GM19035 (cell line): Measurements from ENCODE around the gene CLN6.
"Not testable (repeated sequence)": the region's sequence is repeated elsewhere in the genome, so short reads cannot be mapped to it uniquely, and the experiment has no call there.

ENCODE experiments used
- ATAC-seq: cut with Tn5 transposase; IDR thresholded peaks from one replicate; pipeline ENCODE4 v1.9.1; 2021; ENCODE audit not compliant: unreplicated experiment

CLN6 gene

DNA sequence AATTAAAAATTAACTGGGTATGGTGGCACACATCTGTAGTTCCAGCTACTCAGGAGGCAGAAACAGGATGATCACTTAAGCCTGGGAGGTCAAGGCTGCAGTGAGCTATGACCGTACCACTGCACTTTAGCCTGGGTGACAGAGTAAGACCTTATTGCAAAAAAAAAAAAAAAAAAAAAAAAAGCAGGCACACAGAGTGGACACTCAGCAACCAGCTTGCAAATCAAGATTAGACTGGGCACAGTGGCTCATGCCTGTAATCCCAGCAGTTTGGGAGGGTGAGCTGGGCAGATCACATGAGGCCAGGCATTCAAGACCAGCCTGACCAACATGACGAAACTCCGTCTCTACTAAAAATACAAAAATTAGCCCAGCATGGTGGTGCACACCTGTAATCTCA is 5.4 kb downstream of the CLN6 start:
- ATAC-seq: no peak

DNA sequence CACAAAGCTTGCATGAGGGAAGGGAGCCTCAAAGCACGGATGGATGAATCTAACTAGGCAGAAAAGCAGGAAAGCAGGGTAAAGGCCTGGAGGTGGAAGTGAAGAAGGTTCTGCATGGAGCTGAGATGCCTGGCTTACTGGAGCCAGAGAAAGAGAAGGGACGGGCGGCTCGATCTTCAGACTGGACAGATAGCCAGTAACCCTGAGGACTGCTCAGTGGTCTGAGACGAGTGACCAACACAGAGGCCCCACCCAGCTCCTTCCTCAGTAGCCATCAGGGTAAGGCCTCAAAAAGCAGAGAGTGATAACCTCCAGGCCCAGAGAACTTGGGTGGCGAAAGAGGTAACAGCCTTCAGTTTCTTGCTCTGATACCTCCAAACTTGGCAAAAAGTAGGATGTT is 6.4 kb downstream of the CLN6 start:
- no peak for ATAC-seq

DNA sequence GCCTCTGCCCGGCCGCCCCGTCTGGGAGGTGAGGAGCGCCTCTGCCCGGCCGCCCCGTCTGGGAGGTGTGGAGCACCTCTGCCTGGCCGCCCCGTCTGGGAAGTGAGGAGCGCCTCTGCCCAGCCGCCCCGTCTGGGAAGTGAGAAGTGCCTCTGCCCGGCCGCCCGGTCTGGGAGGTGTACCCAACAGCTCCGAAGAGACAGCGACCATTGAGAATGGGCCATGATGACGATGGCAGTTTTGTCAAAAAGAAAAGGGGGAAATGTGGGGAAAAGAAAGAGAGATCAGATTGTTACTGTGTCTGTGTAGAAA is 7.1 kb downstream of the CLN6 start:
- ATAC-seq: not testable (repeated sequence)

DNA sequence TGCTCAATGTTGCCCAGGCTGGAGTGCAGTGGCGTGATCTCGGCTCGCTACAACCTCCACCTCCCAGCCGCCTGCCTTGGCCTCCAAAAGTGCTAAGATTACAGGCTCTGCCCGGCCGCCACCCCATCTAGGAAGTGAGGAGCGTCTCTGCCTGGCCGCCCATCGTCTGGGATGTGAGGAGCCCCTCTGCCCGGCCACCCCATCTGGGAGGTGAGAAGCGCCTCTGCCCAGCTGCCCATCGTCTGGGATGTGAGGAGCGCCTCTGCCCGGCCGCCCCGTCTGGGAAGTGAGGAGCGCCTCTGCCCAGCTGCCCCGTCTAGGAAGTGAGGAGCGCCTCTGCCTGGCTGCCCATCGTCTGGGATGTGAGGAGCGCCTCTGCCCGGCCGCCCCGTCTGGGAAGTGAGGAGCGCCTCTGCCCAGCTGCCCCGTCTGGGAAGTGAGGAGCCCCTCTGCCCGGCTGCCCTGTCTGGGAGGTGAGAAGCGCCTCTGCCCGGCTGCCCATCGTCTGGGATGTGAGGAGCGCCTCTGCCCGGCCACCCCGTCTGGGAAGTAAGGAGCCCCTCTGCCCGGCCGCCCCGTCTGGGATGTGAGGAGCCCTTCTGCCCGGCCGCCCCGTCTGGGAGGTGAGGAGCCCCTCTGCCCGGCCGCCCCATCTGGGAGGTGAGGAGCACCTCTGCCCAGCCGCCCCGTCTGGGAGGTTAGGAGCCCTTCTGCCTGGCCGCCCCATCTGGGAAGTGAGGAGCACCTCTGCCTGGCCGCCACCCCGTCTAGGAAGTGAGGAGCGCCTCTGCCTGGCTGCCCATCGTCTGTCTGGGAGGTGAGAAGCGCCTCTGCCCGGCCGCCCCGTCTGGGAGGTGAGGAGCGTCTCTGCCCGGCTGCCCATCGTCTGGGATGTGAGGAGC is 7.7 kb downstream of the CLN6 start:
- not testable (repeated sequence) for ATAC-seq

DNA sequence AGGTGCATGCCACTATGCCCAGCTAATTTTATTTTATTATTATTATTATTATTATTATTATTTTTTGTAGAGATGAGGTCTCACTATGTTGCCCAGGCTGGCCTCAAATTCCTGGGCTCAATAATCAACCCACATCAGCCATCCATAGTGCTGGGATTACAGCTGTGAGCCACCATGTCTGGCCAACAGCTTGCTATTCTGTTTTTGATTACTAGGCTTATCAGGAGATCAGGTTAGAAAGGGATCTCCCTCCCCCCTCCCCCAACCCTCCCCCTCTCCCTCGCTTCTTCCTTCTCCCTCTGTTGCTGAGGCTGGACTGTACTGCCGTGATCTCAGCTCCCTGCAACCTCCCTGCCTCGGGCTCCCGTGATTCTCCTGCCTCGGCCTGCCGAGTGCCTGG is 8.6 kb downstream of the CLN6 start:
- ATAC-seq: no peak

DNA sequence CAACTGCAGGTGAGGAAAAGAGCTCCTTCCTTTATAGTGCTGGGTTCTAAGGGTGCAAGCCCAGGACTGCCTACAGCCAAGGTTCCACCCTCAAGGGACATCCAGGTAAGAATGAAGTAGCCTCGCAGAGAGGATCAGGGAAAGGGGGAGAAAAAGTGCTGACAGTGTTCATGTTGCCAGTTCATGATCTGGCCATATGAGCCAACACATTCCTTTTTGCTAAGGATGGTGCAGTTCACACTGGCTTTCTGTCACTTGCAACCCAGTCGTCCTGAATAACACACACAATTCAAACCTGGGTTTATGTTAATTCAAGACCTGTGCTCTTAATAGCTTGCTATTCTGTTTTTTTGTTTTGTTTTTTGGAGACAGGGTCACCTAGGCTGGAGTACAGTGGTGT is 9.0 kb downstream of the CLN6 start:
- ATAC-seq: no peak

DNA sequence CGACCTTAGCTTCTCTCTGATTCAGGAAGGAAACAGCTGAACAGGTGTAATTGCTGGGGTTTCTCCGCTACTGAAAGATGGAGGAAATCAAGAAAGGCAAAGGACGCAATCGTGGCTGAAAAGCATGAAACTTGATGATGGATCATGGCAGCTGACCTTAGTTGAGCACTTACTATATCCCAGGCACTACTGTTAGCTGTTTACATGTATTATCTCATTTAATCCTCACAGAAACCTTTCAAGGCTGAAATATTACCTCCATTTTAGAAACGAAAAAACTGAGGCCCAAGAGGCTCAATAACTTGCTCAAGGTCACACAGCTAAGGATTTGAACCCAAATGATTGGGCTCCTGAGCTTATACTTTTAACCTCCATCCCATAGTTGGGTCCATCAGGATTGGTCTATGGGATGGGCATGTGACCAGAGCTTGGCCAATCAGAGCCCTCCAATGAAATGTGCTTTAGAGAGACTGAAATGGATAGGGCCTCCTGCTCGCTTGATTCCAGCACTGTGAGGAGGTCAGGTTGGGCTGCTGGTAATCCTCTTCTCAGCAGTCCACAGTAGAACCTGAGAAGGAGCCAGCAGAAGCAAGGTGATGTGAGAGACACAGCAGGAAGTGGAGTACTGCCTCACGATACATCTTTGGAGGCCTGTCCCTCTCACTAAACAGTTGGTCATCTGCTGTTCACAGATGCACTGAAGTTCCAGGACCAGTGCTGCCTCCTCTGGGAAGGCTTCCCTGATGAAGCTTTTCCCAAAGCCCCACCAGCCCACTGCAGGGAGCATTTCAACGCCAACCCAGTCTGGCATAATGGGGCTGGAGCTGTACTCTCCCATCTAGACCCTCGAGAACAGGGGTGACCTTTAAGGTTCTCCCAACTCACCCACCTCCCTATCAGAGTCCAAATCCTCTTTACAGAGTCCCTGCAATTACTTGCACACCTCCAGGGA is 10.4 kb downstream of the CLN6 start:
- ATAC-seq: no peak

DNA sequence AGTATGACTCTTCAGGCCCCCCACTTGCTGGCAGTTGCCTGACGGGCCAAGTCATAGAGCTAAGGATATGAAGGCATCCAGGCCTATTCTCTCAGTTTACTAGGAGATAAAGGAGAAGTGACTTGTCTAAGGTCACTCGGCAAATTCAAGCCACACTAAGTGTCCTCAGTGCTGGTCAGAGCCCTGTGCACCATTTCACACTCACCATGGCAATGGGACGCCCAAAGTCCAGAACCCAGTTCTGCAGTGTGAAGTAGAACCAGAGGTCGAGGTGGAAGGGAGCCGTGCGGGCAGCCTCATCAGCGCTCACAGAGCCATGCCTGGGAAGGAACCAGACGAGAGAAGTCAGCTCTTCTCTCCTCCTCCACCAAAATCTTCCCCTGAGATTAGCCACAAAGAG is 11.2 kb downstream of the CLN6 start:
- no peak for ATAC-seq

DNA sequence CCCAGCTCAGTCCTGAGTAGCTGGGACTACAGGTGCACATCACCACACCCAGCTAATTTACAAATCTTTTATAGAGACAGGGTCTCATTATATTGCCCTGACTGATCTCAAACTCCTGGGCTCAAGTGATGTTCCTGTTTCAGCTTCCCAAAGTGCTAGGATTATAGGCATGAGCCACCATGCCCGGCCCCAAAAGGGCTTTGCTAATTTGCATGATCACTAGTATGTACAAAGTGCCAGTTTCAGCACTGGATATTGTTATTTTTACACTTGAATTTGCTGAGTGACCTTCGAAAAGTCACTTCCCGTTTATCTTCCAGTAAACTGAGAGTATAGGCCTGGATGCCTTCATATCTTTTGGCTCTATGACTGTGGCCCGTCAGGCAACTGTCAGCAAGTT is 12.2 kb downstream of the CLN6 start:
- no peak for ATAC-seq

DNA sequence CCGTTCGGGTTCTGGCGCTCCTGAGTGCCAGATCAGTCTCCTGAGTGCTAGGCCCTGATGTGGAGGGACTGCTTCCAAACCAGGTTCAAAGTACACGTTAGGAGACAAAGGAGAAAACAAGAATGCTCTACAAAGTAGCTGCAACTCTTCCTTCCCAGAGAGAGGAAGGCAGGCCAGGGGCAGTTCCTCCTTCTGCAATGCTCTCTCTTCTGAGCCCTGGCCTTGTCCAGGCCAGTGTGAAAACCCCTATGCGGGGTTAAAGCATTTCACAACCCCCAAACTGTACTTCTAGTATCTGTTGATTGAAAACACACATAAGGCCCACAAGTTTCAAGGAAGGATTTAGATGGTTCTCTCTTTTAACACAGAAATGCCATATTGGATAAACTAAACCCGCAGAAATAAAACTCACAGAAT is 14.7 kb downstream of the CLN6 start:
- ATAC-seq: no peak

DNA sequence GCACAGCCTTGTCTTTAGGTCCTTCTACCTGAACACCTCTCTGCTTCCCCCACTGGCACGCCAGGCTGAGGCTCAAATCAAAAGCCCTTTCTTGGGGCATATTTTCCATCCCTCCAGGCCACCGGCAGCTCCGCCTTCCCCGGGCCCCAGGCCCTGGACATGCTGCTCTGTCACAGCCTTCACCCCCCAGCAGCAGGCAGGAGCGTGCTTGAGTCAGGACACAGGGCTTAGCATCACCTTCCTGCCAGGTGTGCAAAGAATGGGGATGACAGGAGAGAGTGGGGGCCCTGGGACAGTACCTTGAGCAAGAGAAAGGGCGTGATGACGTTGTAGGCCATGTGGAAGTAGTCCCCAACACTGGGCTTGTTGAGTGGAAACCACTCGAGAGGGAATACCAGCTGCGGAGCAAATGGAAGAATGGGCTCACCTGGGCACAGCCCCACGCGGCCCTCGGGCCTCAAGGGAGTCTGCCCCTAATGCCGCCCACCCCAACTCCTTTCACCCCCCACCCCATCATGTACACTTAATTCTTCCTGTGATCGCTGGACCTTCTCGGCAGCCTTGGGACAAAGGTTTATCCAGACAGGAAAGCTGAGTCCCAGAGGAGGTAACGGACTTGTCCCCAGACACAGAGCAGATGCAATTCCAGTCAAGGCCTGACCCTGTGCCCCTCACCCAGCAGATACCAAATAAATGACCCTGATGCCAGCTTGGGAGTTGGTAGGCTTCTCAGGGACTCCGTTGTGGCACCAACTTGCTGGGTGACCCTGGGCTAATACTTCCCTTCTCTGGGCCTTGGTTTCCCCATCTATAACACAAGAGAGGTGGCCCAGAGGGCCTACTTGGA is 15.3 kb downstream of the CLN6 start:
- no peak for ATAC-seq

DNA sequence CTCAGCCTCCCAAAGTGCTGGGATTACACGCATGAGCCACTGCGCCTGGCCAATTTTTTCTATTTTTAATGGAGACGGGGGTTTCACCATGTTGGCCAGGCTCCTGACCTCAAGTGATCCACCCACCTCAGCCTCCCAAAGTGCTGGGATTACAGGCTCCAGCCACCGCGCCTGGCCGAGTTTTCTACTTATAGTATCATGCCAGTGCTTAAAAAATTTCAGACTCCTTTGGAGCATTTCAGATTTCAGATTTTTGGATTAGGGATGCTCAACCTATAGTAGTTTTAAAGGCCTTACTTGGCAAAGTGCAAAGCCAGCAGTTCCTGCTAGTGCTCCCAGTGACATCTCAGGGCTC is 16.1 kb downstream of the CLN6 start:
- ATAC-seq: not testable (repeated sequence)

DNA sequence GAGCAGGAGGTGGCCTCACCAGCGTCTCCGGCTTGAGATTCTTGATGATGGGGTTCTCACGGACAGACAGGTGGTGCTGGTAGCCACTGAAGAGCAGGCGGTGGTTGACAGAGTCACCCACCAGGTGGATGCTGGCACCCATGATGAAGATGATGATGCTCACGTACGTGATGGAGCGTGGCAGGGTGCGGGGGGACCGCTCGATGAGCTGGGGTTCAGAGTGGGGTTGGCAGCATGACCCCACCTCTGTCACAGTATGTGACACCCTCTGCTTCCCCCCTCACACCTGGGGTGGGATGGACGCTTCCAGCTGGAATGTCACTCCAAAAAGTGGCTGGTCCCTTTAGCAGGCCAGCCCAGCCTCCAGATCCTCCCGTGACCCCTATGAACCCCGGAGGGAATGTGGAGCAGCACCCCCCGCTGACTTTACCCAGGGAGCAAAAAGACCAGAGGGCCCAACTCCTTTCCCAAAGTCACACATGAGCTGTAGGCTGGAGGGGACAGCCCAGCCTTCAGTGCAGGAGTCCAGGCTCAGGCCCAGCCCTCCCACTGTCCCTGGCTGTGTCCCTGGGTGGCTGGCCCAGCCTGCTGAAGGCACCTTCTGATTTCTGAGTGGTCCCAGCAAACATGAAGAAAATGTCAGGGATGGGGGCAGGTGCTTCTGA is 17.7 kb downstream of the CLN6 start:
- no peak for ATAC-seq

DNA sequence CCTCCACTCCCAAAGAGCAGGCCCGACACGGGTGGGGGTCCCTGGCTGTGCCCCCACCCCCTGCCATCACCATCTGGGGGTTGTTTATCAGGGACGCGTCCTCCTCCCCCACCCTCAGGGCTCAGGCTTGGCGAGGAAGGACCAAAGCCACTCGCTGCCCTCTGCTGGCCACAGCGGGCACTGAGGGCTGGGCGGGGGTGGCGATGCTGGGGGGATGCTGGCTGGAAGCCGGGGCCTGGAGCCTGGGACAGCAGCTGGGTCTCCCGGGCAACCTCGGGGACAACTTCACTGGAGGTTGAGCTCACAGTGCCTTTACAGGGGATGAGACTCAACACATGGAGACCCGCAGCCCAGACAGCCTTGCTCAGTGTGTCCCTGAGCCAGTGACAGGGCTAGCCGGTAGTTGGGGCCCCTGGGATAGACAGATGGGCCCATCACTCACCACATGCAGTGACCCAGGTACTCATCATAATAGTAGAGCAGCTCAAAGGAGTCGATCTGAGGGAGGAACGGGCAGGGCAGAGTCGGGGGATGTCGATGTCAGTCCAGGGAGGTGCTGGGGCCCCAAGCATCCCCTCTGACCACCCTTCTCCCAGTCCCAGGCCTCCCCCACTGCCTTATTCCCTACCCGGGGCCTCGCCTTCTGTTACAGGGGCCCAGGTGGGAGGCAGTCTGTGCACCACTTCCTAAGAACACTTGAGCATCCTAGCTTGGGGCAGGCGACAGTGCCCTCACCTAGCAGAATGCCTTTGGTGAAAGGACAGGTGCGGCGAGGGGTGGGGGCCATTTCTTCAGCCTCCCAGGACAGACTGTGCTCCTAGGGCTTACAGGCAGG is 18.5 kb downstream of the CLN6 start:
- ATAC-seq: no peak

DNA sequence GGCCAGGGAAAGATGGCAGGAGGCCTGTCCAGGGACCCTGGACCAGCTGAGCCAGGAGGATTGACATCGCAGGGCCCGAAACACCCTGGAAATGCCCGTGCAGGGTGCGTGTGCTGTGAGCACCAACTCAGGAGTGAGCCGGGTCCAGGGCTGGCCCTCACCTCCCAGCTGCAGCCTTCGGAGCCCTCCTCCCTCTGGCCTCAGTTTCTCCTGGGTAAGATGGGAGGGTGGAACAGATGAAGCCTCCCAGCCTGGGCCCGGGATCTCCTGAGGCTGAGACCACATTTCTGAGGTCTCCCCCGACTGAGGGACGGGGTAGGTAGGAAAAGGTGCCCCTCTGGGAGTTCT is 19.1 kb downstream of the CLN6 start:
- no peak for ATAC-seq

DNA sequence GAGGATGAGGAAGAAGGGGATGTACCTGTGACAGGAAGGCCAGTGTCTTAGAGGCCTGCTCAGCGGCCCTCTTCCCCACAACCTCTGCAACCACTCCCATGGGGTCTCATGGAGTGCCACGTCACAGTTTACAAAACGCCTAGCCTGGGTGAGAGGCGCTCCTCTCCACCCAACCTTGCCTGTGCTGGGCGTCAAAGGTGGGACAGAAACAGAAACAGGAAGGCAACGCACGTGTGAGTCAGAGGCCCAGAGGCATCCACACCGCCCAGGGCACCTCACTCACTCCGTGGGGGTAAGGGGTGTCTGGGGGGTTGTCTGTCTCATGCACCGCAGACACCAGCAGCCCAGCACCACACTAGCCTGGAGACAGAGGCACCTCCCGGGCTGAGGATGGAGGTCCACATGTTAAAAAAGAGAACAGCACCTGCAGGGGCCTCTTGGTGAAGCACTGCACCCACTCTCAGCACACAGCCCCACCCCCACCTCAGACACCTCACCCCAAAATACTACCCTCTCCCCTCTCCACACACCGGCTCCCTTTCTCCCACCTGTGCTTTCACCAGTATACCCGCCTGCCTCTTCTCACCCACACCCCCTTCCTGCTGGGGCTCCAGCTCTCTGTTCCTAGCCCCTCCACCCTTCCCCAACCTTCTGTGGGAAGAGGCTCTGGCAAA is 19.7 kb downstream of the CLN6 start:
- ATAC-seq: peak; percentile 55

DNA sequence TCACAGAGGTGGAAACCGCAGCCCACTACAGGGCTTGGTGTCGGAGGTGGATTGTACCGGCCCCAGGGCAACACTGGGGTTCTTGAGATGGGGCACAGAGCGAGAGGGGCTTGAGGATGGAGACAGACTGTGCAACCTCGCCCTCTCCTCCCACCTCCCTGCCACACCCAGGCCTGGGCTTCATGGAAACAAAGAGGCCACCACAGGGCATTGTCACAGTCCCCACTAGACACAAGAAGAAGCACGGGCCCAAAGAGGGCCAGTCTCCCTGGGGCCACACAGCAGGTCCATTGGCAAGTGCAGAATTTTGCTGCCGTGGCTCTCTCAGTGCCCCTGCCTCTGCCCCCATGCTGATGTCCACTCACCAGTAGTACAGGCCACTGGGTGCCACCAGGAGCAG is 20.3 kb downstream of the CLN6 start:
- ATAC-seq: no peak

DNA sequence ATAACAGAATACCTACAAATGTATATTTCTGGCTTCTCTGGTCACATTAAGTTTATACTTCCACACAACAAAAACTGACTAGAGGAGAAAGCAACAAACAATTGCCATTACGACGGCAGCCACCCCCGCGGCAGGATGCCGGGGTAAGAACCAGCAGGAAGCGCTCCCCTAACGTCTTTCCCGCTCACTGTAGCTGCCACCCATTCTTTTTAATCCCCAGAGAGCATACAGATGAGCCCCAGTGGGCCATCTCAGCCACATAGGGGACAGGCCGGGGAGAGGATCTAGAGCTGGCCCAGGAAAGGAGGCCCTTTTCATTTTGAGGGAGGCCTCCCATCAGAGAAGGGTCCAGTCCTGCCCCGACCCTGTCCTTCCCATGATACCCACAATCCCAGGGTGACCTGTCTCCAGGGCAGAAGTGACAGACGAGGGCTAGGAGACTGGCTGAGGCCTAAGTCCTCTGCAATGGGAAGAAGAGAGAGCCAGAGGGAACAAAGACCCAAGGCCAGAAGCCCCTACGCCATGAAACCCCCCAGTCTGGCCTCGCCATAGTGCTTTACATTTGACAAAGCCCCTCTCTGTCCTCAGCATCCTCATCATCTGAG is 20.8 kb downstream of the CLN6 start:
- no peak for ATAC-seq

DNA sequence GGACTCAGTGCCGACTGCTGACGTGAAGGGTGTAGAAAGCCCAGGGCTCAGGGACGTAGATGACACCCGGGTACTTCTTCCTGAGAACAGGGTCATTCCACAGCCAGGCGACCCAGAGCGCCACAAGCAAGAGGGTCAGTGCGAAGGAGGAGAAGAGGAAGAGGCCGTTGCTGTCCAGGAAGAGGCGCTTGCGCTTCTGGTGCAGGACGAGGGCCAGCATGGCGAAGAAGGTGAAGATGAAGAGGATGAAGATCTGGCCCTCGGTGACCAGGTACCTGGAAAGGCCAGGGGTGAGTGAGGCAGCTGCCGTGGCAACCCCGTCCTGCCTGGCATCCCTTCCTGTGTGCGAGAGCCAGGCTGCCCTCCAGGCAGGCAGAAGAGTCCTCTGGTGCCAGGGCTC is 21.4 kb downstream of the CLN6 start:
- ATAC-seq: no peak
